ENCODE results near the gene ADM2.

Gene ADM2

GRCh38 chr22:50522208-50522805 is 41.0 kb downstream of the ADM2 start:
- H3K9me3 ChIP-seq (ENCODE audit: control insufficient read depth, insufficient read depth, low read length) = no peaks in the 10 kb centered on the region
- no peaks in the 10 kb centered on the region for H3K27me3 ChIP-seq (ENCODE audit: control insufficient read depth, insufficient read depth, low read length)
- no peak overlapping the region for H3K27ac ChIP-seq (ENCODE audit: low read length)
- no peak overlapping the region for H3K4me3 ChIP-seq (ENCODE audit: low read length)
- peaks cover 31% of the 10 kb centered on the region for H3K36me3 ChIP-seq (ENCODE audit: control insufficient read depth, insufficient read depth, low read length)
- DNase-seq (ENCODE audit: low read depth, low spot score) = no peak
- no CpG with 5 or more reads among the region's 15 CpGs for whole genome bisulfite sequencing (ENCODE audit: insufficient coverage, insufficient read length)
- peaks cover 9% of the 10 kb centered on the region for H3K4me1 ChIP-seq (ENCODE audit: control insufficient read depth, insufficient read depth, low read length)

- H3K4me3 ChIP-seq (ENCODE audit: low read length) = no peak overlapping the region
- peaks cover 9% of the 10 kb centered on the region for H3K4me1 ChIP-seq (ENCODE audit: control insufficient read depth, insufficient read depth, low read length)
- H3K36me3 ChIP-seq (ENCODE audit: control insufficient read depth, insufficient read depth, low read length) = peaks cover 31% of the 10 kb centered on the region
- no peak overlapping the region for H3K27ac ChIP-seq (ENCODE audit: low read length)
- no peaks in the 10 kb centered on the region for H3K9me3 ChIP-seq (ENCODE audit: control insufficient read depth, insufficient read depth, low read length)
- no CpG with 5 or more reads among the region's 22 CpGs for WGBS (ENCODE audit: insufficient coverage, insufficient read length)
- no peak for DNase-seq (ENCODE audit: low read depth, low spot score)
- H3K27me3 ChIP-seq (ENCODE audit: control insufficient read depth, insufficient read depth, low read length) = no peaks in the 10 kb centered on the region
Observed at GRCh38 chr22:50522806-50523438, 41.6 kb downstream of the ADM2 start.

GRCh38 chr22:50523458-50523805 is 42.1 kb downstream of the ADM2 start:
- no peak for DNase-seq (ENCODE audit: low read depth, low spot score)
- peaks cover 4% of the 10 kb centered on the region; the same call in 1 of the 2 replicates for H3K27me3 ChIP-seq (ENCODE audit: control insufficient read depth, insufficient read depth, low read length)
- WGBS (ENCODE audit: insufficient coverage, insufficient read length) = no CpG with 5 or more reads among the region's 16 CpGs
- H3K9me3 ChIP-seq (ENCODE audit: control insufficient read depth, insufficient read depth, low read length) = no peaks in the 10 kb centered on the region
- H3K4me1 ChIP-seq (ENCODE audit: control insufficient read depth, insufficient read depth, low read length) = peaks cover 9% of the 10 kb centered on the region
- H3K27ac ChIP-seq (ENCODE audit: low read length) = no peak overlapping the region
- no peak overlapping the region for H3K4me3 ChIP-seq (ENCODE audit: low read length)
- peaks cover 31% of the 10 kb centered on the region for H3K36me3 ChIP-seq (ENCODE audit: control insufficient read depth, insufficient read depth, low read length)

GRCh38 chr22:50523806-50524675 is 42.7 kb downstream of the ADM2 start:
- Histone ChIP-seq H3K4me1 (ENCODE audit: control insufficient read depth, insufficient read depth, low read length) (peaks cover 9% of the 10 kb centered on the region), H3K9me3 (ENCODE audit: control insufficient read depth, insufficient read depth, low read length) (no peaks in the 10 kb centered on the region), H3K36me3 (ENCODE audit: control insufficient read depth, insufficient read depth, low read length) (peaks cover 26% of the 10 kb centered on the region), H3K27ac (ENCODE audit: low read length) (no peak overlapping the region), H3K4me3 (ENCODE audit: low read length) (no peak overlapping the region), H3K27me3 (ENCODE audit: control insufficient read depth, insufficient read depth, low read length) (peaks cover 10% of the 10 kb centered on the region; the same call in 1 of the 2 replicates)
- WGBS (ENCODE audit: insufficient coverage, insufficient read length) = no CpG with 5 or more reads among the region's 25 CpGs
- no peak for DNase-seq (ENCODE audit: low read depth, low spot score)

- Histone ChIP-seq H3K4me1 (ENCODE audit: control insufficient read depth, insufficient read depth, low read length) (peaks cover 11% of the 10 kb centered on the region), H3K27me3 (ENCODE audit: control insufficient read depth, insufficient read depth, low read length) (peaks cover 17% of the 10 kb centered on the region; the same call in 1 of the 2 replicates), H3K27ac (ENCODE audit: low read length) (no peak overlapping the region), H3K36me3 (ENCODE audit: control insufficient read depth, insufficient read depth, low read length) (peaks cover 22% of the 10 kb centered on the region), H3K9me3 (ENCODE audit: control insufficient read depth, insufficient read depth, low read length) (no peaks in the 10 kb centered on the region), H3K4me3 (ENCODE audit: low read length) (peak overlapping the region; percentile 58; the same call in 1 of the 2 replicates)
- WGBS (ENCODE audit: insufficient coverage, insufficient read length) = no CpG with 5 or more reads among the region's 19 CpGs
- no peak for DNase-seq (ENCODE audit: low read depth, low spot score)
Observed at GRCh38 chr22:50524676-50525103, 43.3 kb downstream of the ADM2 start.

GRCh38 chr22:50525104-50525857 is 43.9 kb downstream of the ADM2 start, which contains the start of gene SCO2:
SCO2 (minus strand) TSS chr22:50525598; CDS start chr22:50524411, 1,187 bp downstream.
- WGBS (ENCODE audit: insufficient coverage, insufficient read length) = no CpG with 5 or more reads among the region's 84 CpGs
- H3K4me3 ChIP-seq (ENCODE audit: low read length) = peak within 1 kb of the TSS; percentile 58
- H3K4me1 ChIP-seq (ENCODE audit: control insufficient read depth, insufficient read depth, low read length) = peaks cover 11% of the 10 kb centered on the region
- no peak within 1 kb of the TSS for H3K27ac ChIP-seq (ENCODE audit: low read length)
- peaks cover 19% of the 10 kb centered on the region; the same call in 1 of the 2 replicates for H3K27me3 ChIP-seq (ENCODE audit: control insufficient read depth, insufficient read depth, low read length)
- H3K9me3 ChIP-seq (ENCODE audit: control insufficient read depth, insufficient read depth, low read length) = no peaks in the 10 kb centered on the region
- H3K36me3 ChIP-seq (ENCODE audit: control insufficient read depth, insufficient read depth, low read length) = peaks cover 22% of the 10 kb centered on the region
- DNase-seq (ENCODE audit: low read depth, low spot score) = peak; percentile 93

- Histone ChIP-seq H3K27me3 (ENCODE audit: control insufficient read depth, insufficient read depth, low read length) (peaks cover 23% of the 10 kb centered on the region), H3K4me1 (ENCODE audit: control insufficient read depth, insufficient read depth, low read length) (peaks cover 11% of the 10 kb centered on the region), H3K27ac (ENCODE audit: low read length) (no peak overlapping the region), H3K9me3 (ENCODE audit: control insufficient read depth, insufficient read depth, low read length) (no peaks in the 10 kb centered on the region), H3K36me3 (ENCODE audit: control insufficient read depth, insufficient read depth, low read length) (peaks cover 22% of the 10 kb centered on the region), H3K4me3 (ENCODE audit: low read length) (peak overlapping the region; percentile 58)
- WGBS (ENCODE audit: insufficient coverage, insufficient read length) = no CpG with 5 or more reads among the region's 33 CpGs
- DNase-seq (ENCODE audit: low read depth, low spot score) = no peak
Observed at GRCh38 chr22:50525858-50526107, 44.4 kb downstream of the ADM2 start.

GRCh38 chr22:50526108-50526833 is 44.9 kb downstream of the ADM2 start:
- DNase-seq (ENCODE audit: low read depth, low spot score) = no peak
- no peak overlapping the region for H3K27ac ChIP-seq (ENCODE audit: low read length)
- H3K36me3 ChIP-seq (ENCODE audit: control insufficient read depth, insufficient read depth, low read length) = peaks cover 19% of the 10 kb centered on the region

GRCh38 chr22:50526834-50527801 is 45.8 kb downstream of the ADM2 start:
- no CpG with 5 or more reads among the region's 29 CpGs for WGBS (ENCODE audit: insufficient coverage, insufficient read length)
- no peak for DNase-seq (ENCODE audit: low read depth, low spot score)

More at GRCh38 chr22:50526108-50526833, 44.9 kb downstream of the ADM2 start:
- no CpG with 5 or more reads among the region's 77 CpGs for WGBS (ENCODE audit: insufficient coverage, insufficient read length)
- Histone ChIP-seq H3K27me3 (ENCODE audit: control insufficient read depth, insufficient read depth, low read length) (peaks cover 27% of the 10 kb centered on the region), H3K4me3 (ENCODE audit: low read length) (peak overlapping the region; percentile 58), H3K9me3 (ENCODE audit: control insufficient read depth, insufficient read depth, low read length) (no peaks in the 10 kb centered on the region), H3K4me1 (ENCODE audit: control insufficient read depth, insufficient read depth, low read length) (peaks cover 11% of the 10 kb centered on the region)

More at GRCh38 chr22:50526834-50527801, 45.8 kb downstream of the ADM2 start:
- Histone ChIP-seq H3K4me1 (ENCODE audit: control insufficient read depth, insufficient read depth, low read length) (peaks cover 13% of the 10 kb centered on the region), H3K27ac (ENCODE audit: low read length) (no peak overlapping the region), H3K4me3 (ENCODE audit: low read length) (peak overlapping the region; percentile 58; the same call in 1 of the 2 replicates), H3K27me3 (ENCODE audit: control insufficient read depth, insufficient read depth, low read length) (peaks cover 35% of the 10 kb centered on the region), H3K36me3 (ENCODE audit: control insufficient read depth, insufficient read depth, low read length) (peaks cover 14% of the 10 kb centered on the region), H3K9me3 (ENCODE audit: control insufficient read depth, insufficient read depth, low read length) (no peaks in the 10 kb centered on the region)

Measured in iPS DF 6.9 (cell line).